T47D (cell line): ENCODE measurements around the gene OR9Q1.
"Not testable (repeated sequence)": the region's sequence is repeated elsewhere in the genome, so short reads cannot be mapped to it uniquely, and the experiment has no call there.

Experiments used
- DNase-seq, 2 experiments: peaks; one replicate each; pipeline versions ENCODE4 v3.0.0 to v3.0.0-alpha.2; 2011 to 2012; ENCODE audit warnings: low read depth in 1 of 2, low spot score in 1 of 2
- JUND ChIP-seq: IDR thresholded peaks from 2 replicates; pipeline ENCODE4 v1.6.1; 2012; ENCODE audit warnings: low read depth
- in situ Hi-C: cut with HindIII; loops from 2 replicates; pipeline ENCODE4 v1.10.0; 2016; ENCODE audit warnings: low sequenced_read_pairs, low pct_unique_long_range_greater_than_20kb

OR9Q1 gene, protein sequence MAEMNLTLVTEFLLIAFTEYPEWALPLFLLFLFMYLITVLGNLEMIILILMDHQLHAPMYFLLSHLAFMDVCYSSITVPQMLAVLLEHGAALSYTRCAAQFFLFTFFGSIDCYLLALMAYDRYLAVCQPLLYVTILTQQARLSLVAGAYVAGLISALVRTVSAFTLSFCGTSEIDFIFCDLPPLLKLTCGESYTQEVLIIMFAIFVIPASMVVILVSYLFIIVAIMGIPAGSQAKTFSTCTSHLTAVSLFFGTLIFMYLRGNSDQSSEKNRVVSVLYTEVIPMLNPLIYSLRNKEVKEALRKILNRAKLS

DNA sequence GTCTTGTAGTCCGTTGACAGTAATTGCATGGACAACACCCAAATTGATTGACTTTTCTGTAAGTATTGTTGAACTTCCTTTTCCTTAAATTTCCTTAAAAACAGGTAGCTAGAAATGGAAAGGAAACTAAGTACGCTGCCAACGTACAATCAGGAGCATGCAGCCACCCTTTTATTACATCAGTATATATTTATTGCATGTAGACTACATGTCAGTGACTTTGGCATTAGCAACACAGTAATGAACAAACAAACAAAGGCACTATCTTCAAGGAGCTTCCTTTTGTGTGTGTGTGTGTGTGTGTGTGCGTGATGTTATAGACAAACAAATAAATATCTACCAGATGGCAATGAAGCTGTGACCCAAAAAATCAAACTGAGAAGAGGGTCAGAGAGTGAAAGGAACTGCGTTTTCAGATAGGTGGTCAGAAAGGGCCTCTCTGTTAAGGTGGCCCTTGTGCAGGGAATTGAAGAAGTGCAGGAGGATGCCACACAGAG is at the start of gene OR9Q1:
Gene OR9Q1, plus strand, starts transcription at position 447 of the 497 bp plus-strand sequence. CDS start 155,564 bp downstream, outside the sequence.
- in situ Hi-C loops: no loop called here
- TF ChIP-seq JUND: no peak
- no peak for DNase-seq

DNA sequence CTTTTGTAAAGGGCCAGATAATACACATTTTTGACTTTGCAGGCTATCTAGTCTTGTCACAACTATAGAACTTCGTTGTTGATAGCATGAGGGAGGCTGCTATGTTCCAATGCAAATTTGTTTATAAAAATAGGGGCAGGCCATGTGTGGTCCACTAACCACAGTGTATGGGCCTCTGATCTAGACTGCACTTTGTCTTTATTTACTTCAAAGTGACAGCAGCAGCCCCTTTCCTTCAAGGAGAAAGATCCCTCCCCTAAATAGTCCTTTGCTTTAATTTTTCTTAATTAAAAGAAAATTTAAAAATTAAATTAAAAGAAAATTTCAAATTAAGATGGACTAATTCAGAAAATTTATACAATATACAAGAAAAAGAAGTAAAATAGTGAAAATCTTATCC is 49.5 kb upstream of the OR9Q1 start:
- DNase-seq: no peak
- no peak for TF ChIP-seq JUND
- in situ Hi-C loops: no loop called here

DNA sequence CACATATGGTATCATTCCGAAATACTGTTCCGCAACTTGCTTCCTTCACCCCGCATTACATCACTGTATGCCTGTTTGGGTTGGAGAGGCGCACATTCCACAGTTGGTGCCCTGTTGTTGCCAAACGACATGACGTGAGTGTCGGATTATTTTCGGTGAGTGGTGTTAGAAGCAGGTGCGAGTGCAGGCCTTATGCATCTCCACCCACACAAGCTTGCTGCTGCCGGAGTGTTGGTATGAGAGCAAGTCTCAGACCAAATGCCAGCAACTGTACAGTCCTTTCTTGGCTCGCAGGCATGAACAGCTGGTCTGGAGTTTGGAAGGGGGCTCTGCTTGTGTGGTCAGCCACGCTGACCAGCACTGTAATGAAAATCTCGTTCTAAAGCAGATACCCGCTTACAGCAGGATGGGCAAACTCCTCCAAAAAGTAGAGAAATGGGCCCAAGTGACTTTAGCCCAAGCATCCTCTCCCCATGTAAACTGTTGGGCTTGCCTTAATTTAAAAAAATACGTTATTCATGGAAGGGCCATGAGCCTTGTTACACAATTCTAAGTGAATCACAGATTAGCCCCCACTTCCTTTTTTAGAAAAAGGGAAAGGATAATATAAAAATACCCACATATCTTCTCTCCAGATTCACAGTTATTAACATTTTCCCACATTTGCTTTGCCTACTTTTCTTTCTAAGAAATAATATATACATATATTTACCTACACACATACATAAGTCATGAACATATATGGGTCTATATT is 48.7 kb upstream of the OR9Q1 start:
- in situ Hi-C loops: no loop called here
- no peak for TF ChIP-seq JUND
- DNase-seq: peak in 1 of 2 experiments; percentile 26

DNA sequence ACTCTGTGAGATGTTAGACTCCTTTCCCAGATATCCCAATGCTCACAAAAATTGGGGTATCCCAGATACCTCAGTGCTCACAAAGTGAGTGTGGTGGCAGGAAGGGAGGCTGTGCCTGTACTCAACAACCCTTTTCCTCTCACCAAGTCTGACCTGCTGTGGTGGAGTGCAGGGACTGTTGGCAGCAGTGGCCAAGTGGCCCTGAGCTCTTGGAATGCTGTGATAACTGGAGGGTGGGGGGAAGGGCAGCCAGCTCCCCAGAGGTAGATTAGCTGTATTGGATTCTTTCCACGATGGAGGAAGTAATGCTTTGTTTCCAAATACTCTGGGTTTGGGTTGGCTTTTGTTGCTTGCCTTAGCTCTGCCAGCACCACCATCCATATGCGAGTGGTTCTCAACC is 46.0 kb upstream of the OR9Q1 start:
- TF ChIP-seq JUND: no peak
- in situ Hi-C loops: no loop called here
- DNase-seq: no peak

DNA sequence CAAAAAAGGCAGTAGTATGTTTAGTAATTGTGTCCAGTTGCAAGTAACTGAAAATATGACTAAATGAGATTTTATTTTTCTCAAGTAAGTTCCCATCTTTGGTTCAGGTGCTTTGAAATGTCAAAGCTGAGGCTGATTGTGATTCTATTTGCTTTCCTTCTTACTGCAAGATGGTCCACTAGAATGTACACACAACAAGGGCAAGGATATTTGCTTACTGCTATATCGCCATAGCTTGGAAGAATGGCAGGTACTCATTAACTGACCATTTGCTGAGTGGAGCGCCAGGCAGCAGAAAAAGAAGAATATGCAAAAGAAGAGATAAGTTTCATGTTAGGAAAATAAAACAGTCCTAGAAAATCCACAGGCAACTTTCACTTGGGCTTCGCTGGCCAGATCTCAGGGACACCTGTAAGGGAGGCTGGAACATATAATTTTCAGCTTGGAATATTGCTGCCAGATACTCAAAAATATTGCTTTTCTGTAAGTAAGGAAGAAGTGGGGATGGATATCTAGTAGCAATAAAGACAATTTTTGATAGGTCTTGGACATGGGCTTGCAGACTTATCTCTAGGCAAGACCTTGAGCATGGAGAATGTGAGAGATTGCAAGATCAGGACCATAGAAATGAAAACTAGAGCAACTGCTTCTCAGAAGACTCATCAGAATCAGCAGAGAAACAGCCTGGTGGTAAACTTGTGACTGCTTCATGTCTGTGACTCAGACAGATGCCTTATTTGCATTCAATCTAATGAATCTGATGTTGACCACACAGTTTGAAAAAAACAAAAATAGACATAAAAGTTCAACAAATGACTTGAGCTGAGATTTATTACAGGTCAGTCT is 44.8 kb upstream of the OR9Q1 start:
- in situ Hi-C loops: no loop called here
- TF ChIP-seq JUND: no peak
- DNase-seq: no peak

DNA sequence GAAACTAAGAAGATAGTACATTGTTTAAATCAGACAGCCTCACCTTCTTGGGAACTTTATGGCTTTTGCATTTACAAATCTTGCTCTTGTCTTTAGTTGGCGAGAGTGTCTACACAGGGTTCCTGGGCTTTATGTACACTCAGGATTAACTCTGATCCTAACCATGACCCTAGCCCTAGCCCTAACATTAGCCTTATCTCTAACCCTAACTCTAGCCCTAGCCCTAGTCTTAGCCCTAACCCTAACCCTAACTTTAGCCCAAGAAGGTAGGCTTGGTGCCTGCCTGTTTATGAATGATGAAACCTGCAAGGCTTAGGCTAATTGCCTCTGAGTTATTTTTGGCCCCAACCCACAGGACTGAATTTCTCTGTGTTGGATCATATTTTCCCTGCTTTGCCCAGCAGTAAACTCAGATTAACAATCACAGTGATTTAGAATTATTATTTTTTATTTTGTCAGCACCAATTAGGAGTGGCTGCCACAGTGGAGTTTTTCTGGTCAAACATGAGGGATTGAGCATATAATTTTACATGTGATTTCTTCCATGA is 44.1 kb upstream of the OR9Q1 start:
- no peak for TF ChIP-seq JUND
- no peak for DNase-seq
- in situ Hi-C loops: no loop called here

DNA sequence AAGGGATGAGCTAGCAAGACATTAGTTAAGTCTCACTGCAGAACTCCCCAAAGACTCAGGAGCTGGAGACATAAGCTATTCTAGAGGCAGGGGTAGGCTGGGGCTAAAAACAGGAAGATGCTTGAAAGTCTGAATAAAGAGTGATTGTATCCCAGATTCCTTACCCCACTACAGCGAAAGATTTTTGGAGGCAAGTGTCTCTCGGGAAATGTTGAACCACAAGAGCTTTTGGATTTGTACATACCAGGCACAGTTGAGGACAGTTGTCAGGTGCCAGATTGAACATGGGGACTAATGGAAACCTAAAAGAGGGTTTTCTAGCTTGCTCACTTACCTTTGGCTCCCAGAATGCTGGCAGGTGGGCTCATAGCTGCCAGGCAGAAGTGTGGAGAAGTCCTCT is 43.5 kb upstream of the OR9Q1 start:
- no peak for TF ChIP-seq JUND
- in situ Hi-C loops: no loop called here
- DNase-seq: no peak

DNA sequence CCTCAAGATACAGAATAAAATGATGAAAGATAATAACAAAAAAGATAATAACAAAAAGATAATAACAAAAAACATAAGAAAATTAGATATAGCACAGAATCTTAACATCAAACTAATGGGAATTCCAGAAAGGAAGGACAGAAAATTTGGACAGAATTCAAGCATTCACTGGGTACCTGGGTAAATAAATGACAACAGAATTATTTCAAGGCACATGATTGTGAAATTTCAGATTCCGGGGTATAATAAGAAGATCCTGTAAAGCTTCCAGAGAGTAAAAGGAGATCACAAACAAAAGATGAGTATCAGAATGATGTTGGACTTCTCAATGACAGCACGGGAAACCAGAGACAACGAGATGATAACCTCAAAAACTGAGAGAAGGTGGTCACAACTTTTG is 42.1 kb upstream of the OR9Q1 start:
- in situ Hi-C loops: no loop called here
- TF ChIP-seq JUND: no peak
- no peak for DNase-seq

DNA sequence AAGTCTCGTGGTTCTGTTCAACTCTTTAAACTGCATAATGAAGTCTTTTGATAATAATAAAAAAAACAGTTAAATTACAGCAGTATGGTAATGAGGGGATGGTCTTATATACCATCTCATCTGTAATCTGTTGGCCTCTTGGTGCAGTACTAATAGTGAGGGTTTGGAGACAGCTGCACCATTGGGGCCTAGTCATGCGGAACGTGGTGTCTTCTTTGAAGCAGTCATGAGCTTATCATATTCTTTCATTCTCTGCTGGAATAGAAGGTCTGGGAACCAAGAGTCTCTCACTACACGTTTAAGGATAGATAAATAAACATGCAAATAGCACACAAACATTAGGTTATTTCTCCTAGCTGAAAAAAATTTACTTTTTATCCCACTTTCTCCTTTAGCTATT is 40.9 kb upstream of the OR9Q1 start:
- TF ChIP-seq JUND: no peak
- DNase-seq: no peak
- in situ Hi-C loops: no loop called here

DNA sequence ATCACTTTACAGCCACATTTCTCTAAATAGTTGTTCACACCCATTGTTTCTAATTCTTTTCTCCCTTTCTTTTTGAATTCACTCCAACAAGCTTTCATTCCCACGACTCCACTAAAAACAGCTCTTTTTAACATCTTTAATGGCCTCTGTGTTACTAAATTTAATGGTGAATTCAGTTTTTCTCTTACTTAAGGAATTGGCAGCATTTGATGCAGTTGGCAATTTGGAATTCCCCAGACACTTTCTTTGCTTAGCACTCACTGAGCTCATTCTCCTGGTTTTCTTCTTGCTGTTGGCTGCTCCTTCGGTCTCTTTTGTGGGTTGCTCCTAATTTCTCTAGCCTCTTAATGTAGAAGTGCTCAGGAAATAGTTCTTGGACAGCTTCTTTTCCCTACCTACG is 40.5 kb upstream of the OR9Q1 start:
- in situ Hi-C loops: no loop called here
- DNase-seq: no peak
- TF ChIP-seq JUND: no peak

DNA sequence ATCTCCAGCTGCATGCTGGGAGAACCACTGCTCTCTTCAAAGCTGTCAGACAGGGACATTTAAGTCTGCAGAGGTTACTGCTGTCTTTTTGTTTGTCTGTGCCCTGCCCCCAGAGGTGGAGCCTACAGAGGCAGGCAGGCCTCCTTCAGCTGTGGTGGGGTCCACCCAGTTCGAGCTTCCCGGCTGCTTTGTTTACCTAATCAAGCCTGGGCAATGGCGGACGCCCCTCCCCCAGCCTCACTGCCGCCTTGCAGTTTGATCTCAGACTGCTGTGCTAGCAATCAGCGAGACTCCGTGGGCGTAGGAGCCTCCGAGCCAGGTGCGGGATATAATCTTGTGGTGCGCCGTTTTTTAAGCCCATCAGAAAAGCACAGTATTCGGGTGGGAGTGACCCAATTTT is 24.2 kb upstream of the OR9Q1 start:
- DNase-seq, in situ Hi-C loops: not testable (repeated sequence)

DNA sequence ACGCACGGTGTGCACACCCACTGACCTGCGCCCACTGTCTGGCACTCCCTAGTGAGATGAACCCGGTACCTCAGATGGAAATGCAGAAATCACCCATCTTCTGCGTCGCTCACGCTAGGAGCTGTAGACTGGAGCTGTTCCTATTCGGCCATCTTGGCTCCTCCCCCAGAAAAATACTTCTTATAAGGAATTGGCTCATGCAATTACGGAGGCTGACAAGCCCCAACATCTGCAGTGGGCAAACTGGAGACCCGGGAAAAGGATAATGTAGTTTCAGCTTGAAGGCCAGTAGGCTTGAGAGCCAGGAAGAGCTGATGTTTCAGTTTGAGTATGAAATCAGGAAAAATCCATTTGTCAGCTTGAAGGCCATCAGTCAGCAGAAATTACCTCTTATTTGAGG is 23.7 kb upstream of the OR9Q1 start:
- in situ Hi-C loops, DNase-seq: not testable (repeated sequence)
